GM13977 (cell line): ENCODE measurements around the gene TIMM17B.

Experiments used
- DNase-seq: peaks from one replicate; pipeline ENCODE4 v3.0.0; 2012; ENCODE audit warnings: low spot score
- in situ Hi-C: fragments of 300-500 bp; cut with MboI; formaldehyde crosslinking; loops from one replicate; pipeline ENCODE4 v1.12.0; 2022; ENCODE audit warnings: low sequenced_read_pairs, low pct_unique_long_range_greater_than_20kb, mixed read lengths, inconsistent platforms; ENCODE audit not compliant: unreplicated experiment
- TF ChIP-seq, protein P1 (sequence below): IDR thresholded peaks from 2 replicates; pipeline ENCODE4 v1.5.1; 2012; ENCODE audit warnings: mild to moderate bottlenecking, control low read depth; ENCODE audit not compliant: insufficient read depth; ENCODE audit errors: extremely low read depth, missing control alignments

The TIMM17B gene

GRCh38 chrX:48904626-48905025 lies 7.1 kb upstream of the TIMM17B start:
- in situ Hi-C loops, result no loop called here
- no peak for DNase-seq
- TF ChIP-seq, protein P1, sequence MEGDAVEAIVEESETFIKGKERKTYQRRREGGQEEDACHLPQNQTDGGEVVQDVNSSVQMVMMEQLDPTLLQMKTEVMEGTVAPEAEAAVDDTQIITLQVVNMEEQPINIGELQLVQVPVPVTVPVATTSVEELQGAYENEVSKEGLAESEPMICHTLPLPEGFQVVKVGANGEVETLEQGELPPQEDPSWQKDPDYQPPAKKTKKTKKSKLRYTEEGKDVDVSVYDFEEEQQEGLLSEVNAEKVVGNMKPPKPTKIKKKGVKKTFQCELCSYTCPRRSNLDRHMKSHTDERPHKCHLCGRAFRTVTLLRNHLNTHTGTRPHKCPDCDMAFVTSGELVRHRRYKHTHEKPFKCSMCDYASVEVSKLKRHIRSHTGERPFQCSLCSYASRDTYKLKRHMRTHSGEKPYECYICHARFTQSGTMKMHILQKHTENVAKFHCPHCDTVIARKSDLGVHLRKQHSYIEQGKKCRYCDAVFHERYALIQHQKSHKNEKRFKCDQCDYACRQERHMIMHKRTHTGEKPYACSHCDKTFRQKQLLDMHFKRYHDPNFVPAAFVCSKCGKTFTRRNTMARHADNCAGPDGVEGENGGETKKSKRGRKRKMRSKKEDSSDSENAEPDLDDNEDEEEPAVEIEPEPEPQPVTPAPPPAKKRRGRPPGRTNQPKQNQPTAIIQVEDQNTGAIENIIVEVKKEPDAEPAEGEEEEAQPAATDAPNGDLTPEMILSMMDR, result no peak

GRCh38 chrX:48904180-48904579 lies 6.6 kb upstream of the TIMM17B start:
- no peak for DNase-seq
- in situ Hi-C loops, result no loop called here
- TF ChIP-seq, protein P1, result no peak

DNA sequence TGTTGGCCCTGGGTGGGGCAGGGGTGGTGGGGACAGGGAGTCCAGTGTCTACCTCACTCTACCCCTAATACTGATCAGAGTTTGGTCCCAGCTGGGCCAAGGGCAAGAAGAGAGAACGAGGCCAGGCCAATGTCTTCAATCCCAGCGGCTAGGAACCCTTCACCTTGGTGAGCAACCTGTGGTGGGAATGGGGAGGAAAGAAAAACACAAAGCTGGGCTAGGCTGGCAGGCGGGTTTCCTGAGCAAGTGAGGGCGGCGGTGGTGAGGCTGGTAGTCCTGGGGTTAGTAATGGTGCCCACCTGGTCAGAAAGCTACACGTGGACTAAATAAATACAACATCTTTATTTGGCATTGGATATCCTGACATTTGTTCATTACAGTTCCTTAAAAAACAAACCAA lies 5.7 kb upstream of the TIMM17B start:
- DNase-seq, result no peak
- TF ChIP-seq, protein P1, result no peak
- in situ Hi-C loops, result no loop called here

DNA sequence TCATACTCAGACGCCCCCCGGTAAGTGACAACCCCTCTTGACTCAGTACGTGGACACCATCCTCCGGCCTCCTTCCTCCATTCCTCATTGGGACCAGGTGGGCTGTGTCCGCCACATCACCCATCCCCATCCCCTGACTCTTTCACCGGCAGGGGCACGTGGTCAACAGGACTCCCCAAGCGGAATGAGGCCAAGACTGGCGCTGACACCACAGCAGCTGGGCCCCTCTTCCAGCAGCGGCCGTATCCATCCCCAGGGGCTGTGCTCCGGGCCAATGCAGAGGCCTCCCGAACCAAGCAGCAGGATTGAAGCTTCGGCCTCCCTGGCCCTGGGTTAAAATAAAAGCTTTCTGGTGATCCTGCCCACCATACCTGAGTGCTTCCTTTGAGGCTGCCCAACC lies 5.2 kb upstream of the TIMM17B start:
- in situ Hi-C loops, result no loop called here
- TF ChIP-seq, protein P1, result no peak
- no peak for DNase-seq

- no peak for DNase-seq
- TF ChIP-seq, protein P1, result no peak
- in situ Hi-C loops, result no loop called here
Observed at GRCh38 chrX:48902135-48902534, 4.6 kb upstream of the TIMM17B start.

GRCh38 chrX:48901069-48901468 lies 3.5 kb upstream of the TIMM17B start:
- TF ChIP-seq, protein P1, result no peak
- DNase-seq, result no peak
- in situ Hi-C loops, result no loop called here

GRCh38 chrX:48899078-48899410 lies 1.5 kb upstream of the TIMM17B start:
- in situ Hi-C loops, result no loop called here
- DNase-seq, result no peak

More at GRCh38 chrX:48899078-48899410, 1.5 kb upstream of the TIMM17B start:
- TF ChIP-seq, protein P1, result no peak
